Medulla oblongata (tissue), 1 donor: ENCODE measurements around the gene TNKS1BP1.
A peak's percentile ranks its signal among the peaks of the same experiment; 100 is the strongest.

Experiments used
- DNase-seq: peaks from one replicate; pipeline ENCODE4 v3.0.0-alpha.2; 2015; ENCODE audit errors: extremely low spot score

The TNKS1BP1 gene

DNA sequence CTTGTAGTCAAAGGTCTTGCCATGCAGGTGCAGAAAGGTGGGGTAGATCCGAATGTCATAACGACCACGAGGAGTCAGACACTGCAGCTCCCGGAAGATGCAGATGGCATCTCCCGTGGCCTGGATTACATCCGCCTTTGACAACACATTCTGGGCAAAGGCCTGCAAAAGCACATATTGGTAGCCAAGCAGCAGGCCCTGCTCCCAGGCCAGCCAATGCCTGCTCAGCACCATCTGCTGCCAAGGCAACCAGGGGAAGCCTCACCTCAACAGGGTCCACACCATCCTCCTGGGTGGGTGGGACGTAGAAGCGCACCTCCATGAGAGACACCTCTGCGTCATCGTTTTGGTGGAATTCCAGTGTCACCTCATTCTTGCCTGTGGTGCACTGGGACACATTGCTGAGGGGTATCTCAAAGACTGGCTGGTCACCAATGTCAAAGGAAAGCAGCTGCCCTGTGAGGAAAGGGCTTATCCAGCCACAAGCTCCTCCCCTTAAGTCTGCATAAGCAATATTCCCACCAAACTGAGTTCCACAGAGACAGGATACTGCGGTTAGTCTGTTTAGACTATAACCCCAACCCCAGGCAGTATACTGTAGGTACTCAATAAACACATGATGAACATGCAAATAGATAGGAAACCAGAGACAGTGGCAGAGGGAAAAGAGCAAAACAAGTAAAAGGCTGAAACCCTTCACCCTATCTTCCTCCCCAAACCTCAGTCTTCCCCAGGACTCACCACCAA, 8.1 kb upstream of the TNKS1BP1 start:
- DNase-seq = no peak

DNA sequence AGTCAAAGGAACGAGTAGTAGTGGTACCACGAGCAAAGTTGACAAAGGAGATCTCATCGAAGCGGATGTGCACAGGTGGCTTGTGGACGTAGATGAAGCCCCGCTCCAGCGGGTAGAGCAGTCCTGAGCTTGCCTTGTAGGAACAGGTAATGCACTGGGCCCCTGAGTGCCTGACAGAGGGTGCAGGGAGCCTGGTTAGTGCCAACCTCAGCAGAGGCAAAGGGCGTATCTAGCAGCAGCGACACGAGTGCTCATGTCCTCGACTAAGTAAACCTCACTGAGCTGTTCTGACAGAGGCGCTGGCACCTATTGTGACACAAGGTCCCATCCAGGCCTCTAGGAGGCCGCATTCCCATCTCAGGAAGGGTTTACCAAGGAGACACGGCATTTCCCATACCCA, 7.0 kb upstream of the TNKS1BP1 start:
- DNase-seq = no peak

DNA sequence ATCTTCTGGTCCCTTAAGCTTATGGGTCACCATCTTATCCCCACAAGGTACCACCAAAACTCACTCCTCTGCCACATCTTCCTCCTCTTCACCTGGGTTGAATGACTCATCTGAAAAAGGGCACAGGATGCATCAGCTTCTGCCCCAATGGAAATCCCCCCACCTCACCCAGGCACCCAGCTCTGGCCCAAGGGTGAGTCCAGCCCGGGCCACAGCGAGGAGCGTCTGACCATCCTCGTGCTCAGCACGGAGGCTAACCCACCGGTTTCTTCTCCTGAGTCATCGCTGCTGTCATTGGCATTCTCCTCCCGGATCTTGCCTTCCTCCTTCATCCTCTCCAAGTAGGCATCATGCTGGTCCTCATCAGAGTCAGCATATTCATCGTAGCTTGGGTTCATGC, 5.3 kb upstream of the TNKS1BP1 start:
- DNase-seq = no peak

DNA sequence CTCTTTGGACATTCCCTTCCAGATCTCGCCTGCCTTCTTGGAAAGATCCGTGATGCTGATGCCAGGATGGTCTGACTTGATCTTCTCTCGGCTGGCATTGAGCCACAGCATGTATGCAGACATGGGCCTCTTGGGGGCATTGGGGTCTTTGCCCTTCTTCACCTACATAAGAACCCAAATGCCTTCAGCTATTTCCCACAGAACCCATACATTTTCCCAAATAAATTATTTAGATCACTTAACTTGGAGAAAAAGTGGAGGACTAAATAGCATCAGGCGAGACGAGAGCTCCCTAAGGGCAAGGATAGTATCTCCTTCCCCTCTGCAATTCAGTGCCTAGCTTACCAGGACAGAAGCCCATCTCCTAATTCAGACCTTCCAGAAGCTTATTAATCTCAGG, 3.0 kb upstream of the TNKS1BP1 start:
- DNase-seq = no peak

DNA sequence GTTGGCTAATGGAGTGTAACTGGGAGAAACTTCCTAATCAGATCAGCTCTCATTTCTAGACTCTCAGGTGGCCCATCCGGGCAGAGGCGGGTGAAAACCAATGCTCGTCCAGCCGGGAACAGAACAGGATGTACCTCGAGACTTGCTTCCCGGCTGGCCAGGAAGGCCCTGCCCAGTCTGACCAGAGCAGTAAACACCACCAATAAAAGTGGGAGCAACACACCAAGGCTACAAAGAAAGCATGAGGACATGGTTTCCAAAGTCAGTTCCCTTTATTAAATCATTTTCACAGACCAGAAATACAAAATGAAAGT, 940 bp upstream of the TNKS1BP1 start:
- DNase-seq = no peak

DNA sequence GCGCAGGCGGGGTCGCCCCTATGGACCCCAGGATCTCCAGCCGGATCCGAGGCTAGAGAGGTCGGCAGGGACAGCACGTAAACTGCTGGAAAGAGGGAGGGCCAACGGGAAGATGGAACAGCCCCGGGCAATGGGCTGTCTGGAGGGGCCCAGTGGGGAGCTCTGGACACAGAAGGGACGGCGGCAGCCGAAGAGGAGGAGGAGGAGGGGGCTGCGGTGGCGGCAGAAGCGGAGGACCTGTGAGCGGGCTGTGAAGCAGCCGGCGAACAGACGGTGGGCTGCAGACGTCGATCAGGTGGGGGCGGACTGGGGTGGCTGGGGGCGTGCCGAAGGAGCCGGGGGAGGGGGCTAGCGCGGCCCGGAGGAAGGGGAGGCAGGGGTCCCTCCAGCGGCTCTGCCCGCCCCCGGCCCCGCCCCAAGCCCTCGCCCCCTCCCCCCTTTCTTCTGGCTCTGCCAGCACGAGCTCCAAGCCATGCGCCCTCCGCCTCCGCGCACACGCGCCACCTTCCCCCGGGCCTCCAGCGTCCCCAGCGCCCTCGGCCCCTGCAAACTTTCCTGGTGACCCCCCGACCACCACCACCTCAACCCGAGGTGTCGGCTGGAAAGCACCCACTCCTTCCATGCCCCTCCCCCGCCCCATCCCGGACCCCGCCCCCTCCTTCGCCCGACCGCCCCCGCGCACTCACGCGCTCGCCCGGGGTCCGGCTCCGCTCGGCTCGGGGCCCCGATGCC, 432 bp downstream of the TNKS1BP1 start:
- no peak for DNase-seq

DNA sequence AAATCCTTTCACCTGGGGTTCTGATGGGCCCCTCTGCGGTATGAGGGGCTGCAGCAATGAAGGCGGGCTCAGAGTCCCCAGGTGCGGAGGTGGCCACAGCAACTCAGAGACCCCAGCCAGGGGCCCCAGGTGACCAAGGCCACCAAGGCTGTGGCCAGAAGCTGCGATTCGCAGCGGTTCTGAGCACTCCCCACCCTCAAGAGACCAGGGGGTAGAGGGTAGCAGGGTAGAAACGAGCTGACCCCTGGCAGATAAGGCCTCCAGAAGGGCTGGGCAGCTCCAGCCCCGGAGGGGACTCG, 948 bp downstream of the TNKS1BP1 start:
- DNase-seq = no peak

DNA sequence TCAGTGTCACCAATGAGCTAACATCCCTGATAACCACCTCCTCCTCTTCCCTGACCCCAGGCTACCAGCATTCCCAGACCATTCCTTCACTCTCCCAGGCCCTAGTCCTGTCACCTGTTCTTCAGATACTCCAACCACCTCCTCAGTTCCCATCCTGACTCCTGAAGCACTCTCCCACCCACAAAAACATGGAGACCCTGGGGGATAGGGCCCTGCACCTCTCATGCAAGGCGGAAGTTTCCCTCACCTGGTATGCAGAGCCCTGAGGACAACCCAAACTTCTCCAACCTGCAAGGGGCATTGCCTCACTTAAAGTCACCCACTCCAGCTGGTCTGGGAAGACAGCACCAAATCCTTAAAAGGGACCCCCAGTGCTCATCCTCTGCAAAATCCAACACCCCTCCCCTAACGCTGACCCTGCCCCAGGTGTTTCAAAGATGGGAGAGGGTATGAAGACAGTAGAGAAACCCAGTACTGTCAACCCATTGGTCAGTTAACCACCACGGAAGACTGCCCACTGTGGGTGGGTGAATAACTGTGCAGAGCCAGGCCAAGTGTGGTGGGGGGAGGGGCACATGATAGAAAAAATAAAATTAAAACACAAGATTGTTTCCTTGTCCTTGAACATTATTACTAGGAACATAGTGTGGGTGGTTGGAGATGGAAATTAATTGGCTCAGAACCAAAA, 1.4 kb downstream of the TNKS1BP1 start:
- DNase-seq = no peak

DNA sequence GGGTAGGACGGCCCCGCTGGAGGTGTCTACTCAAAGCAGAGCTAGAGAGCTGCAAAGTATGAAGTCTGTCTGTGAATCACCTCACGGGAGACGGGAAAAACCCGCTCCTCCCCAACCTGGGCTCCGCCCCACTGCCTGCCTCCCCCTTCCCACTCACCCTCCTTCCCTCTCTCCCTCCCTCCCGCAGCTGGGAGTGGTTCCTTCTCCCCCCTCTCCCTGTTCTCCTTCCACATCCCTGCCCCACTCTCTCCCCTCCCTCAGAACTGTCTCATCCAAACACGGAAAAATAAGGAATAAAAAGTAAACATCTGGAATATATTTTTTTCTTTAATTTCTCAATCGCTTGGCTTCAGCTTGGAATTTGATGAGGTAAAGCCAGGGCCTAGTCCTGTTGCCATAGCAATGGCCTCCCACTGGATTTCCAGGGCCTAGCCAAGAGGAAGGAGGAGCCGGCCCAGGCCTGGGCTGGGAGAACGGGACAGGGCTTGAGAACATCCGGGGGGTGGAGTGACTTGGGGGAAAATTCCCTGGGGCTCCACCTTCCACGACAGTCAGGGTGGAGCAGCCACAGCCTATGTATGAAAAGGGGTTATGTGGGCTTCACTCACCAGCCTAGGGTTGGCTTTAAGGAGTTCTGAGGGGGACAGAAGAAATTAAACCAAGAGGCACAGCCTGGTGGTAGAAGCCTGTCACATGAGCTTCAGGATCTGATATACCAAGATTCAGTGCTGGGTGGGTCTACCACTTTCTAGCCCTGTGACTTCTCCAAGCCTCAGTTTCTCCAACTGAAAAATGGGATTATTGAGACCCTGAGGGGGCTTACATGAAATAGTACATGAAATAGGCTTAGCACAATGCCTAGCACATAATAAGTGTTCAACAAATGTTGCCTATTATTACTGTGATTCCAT, 2.2 kb downstream of the TNKS1BP1 start:
- DNase-seq = peak; percentile 83

DNA sequence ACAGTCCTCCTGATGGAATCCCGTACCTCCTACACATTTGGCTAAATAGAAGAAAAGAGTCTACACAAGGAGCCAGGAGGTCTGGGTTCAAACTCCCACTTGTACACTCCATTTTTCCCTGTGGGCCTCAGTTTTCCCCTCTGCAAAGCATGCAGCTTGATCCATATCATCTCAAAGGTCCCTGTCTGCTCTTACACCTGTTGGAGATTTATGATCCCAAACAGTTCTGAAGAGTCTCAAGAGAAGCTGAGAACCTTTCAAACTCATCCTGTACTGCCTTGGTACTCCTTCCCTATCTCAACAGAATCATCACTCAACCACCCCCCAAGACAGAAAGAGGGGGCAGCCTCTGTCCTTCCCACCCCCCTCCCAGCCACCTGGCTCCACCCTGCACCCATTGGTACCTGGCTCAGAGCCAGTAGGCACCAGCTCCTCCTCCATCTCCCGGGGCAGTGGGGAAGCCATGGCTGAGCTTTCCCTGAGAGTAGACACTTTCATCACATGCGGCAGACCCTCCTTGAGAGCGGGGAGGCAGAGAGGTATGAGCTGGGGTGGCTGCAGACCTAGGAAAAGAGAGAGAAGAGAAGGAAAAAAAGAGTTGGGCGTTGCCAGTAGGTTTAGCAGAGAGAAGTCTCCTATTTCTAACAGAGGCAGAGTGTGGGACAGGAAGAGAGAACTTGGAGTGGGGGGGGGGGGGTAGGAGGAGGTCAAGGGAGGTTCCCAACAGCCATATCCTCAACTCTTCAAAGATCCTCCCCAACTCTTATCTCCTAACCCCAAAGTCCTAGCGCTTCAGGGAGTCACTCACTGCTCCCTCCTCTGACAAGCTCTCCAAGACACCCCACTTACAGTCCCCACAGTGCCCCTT, 3.1 kb downstream of the TNKS1BP1 start:
- DNase-seq = no peak

DNA sequence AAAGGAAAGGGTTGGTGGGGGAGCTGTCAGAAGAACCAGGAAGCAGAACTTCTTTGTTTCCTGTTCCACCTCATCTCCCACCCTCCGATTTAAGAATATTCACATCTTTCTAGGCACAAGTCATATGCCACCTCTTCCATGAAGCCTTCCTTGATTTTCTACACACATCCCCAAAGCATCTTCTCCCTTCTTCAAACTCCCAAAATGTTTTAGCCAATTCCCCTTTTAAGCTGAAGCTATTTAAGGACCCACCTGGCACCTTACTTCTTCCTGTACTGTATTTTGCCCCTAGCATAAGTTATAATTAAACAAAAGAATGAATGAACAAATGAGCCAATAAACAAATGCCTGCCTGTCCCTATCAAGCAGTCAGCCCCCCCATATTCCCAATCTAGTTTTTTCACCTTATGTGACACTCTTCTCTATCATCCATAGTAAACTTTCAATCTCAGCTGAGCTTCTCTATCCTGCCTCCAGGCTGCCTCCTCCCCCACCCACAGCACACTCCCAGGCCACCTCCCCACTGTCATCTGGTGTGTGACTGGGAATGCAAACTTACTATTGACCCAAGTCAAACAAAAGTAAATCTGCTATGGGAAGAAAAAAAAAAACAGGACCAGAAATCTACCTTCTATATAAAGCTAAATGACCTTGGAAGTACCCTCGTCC, 3.9 kb downstream of the TNKS1BP1 start:
- no peak for DNase-seq

DNA sequence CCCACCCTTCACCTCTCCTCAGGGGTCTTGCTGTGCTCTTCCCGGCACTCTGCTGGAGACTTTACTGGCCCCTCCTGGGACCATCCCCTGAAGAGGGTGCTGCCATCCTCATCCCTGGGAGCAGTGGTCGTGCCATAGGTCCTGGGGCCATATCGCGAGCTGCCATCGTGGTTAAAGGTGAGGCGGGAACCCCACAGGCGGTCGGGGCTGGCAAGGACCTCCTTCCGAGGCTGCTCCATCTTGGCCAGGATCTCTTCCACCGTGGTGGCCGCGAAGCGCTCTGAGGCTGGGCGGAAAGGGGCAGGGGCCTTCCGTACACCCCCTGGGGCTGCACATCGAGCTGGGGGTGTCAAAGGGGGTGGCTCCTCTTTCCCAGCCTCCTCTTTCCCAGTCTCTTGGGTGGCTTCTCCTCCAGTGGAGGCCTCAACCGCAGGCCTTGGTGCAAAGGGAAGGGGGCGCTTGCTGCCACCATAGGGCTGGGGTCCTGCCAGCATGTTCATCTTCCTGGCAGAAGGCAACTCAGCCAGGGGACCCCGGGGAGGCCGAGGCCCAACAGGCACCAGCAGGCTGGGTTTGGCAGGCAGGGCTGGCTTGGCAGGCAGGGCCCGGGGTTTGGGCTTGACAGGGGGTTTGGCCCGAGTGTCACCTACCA, 4.6 kb downstream of the TNKS1BP1 start:
- DNase-seq = no peak

DNA sequence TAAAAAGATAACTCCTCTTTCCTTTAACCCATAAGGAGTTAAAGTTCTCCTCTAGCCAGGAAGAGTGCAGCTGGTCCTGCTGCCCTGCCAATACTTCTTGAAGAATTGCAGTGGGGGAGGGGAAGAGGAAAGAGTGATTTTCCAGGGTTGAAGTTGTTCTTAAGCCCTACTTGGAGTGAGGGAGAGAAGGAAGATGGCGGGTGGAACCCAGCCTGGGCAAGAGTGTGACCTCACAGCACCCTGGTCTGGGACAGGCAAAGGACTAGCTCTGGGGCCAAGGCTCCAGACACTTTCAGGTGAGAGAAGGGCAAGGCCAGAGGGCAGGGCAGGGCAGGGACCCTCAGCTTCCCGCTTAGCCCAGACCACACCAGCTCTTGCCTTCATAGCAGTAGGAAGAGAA, 6.6 kb downstream of the TNKS1BP1 start:
- DNase-seq = no peak

DNA sequence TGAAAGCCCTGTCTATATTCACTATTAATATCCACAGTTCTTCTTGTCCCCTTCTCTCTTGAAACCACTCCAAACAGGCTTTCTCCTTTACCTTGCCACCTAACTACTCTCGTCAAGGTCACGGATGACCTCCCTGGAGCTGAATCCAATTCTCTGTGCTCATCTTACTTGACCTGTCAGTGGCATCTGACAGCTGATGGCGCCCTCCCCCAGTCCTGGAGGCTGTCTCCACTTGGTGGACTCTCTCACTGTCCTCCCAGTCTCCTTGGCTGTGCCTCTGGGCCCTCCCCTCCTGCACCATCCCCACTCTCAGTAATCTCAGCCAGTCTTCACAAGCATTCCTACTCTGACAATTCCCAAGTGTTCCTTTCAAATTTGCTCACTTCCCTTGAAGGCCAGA, 8.7 kb downstream of the TNKS1BP1 start:
- DNase-seq = no peak

DNA sequence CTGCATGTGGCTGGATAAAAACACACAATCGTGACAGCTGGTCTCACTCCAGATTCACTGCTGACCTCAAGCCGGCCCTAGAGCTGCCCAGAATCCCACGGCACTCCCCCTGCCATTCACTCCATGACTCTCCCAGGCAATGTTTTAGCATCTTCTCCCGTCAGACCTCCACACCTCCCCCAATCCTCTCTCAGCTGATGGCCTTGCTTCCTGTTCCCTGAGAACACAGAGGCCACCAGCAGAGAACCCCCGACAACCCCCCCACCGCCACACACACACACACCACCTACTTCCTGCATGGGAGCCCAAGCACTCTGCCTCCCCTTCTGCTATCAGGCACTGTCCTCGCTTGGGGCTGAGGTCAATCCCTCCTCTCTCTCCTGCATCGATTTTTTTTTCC, 9.3 kb downstream of the TNKS1BP1 start:
- DNase-seq = no peak

DNA sequence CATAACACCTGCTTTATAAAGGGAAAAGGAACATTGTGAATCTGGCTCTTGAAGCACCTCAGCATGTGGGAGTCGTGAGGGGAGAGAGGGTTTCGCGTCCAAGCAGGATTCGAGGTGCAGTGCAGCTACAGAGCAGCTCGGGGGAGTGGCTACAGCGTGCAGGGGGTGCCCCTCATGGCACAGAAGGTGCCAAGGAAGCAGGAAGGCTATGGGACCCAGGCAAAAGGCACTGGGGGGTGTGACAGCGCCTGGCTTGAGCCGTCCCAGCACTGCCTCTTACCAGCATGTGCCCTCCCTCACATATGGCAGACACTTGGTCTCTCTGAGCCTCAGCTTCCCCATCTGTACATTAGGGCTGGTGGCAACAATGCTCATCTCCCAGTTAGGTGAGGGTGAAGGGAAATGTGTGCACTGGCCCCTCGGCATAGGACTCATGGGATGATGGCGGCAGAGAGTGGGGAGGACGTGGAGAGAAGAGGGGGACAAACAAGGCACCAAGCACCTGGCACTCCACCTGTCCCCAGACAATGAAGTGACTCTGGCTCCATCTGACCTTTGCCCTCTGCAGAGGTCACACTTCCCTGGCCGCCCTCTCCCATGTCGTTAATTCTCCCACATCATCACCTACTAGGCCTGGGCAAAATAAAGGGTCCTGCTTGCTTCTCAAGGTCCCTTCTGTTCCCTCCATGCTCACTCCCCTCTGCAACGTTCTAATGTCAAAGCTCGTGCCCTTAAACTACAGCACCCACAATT, 10.4 kb downstream of the TNKS1BP1 start:
- DNase-seq = no peak

DNA sequence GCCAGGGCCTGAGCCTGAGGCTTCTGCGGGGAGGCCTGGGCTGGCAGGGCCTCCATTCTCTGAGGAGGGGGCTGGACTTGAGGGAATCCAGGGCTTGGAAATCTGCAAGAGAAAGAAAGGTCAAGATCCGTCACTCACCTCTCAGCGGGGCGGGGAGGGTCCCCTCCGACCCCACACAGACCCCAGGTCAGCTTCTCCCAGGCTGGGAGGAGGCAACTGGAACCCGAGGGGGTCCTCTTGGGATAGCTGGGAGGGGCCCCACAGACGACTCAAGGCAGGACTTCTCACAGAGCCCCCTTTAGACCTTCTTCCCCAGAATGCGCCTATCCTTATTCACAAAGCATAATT, 11.0 kb downstream of the TNKS1BP1 start:
- no peak for DNase-seq

DNA sequence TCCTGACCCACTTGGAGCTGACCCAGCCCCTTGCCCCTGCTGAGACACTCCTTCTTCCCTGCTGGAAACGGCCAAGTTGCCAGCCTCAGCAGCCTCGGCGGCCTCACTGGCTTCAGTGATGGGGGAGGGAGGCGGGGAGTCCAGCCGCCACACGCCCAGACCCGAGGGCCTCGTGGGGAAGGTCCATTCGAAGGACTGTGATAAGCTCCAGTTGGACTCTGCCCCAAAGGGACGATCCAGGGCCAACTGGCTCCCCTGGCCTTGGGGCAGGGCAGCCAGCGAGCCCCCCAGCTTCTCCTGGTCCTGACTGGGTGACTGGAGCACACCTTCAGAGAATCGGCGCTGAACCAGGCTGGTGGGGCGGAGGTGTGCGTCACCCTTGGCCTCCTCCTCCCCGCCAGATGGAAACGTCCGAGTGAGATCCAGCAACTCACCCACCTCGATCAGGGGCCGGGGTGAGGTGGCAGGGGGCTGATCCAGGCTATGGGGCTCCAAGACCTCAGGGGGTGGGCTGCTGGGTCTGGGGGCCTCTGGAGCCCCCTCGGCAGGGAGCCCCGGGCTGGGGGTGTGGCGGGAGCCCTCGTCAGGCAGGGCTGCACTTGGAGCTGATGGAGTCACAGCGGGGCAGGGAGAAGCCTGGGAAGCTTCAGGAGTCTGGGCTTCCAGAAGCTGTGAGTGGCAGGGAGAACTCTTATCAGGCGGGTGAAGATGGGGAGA, 11.5 kb downstream of the TNKS1BP1 start:
- DNase-seq = no peak

DNA sequence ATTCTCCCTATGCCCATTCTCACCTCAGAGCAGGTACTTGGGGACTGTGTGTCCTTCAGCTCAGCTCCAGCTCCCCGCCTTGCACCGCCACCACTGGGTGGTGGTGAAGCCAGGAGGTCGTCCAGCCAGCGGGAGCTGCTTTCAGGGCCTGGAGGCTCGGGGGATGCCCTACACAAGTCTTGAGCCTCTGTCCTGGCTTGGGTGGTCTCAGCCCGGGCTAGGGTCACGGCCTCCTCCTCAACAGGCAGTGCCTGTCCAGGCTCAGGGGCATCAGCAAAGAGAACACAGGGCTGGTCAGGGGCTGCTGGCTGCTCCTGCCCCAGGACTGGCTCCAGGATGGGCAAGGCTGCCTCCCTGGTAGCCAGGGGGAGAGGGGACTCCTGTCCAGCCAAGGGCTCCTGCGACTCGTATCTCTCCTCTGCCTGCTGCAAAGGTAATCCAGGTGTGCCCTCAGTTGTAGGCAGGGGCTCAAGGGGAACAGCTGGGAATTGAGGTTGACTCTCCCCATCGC, 12.2 kb downstream of the TNKS1BP1 start:
- DNase-seq = no peak
